KOPT-K1 (cell line): ENCODE measurements around the gene IFNA10.
"Not testable (repeated sequence)": the region's sequence is repeated elsewhere in the genome, so short reads cannot be mapped to it uniquely, and the experiment has no call there.

Experiments used
- H3K27ac ChIP-seq: fragments of 200-600 bp; sonication (generic); 2 replicates; pipeline ENCODE4 v1.5.1; 2016; ENCODE audit warnings: antibody characterized with exemption, mild to moderate bottlenecking, low read depth, low read length; ENCODE audit not compliant: poor library complexity, severe bottlenecking
- H3K36me3 ChIP-seq: fragments of 200-600 bp; sonication (generic); 2 replicates; pipeline ENCODE4 v1.5.1; 2017; ENCODE audit warnings: antibody characterized with exemption, mild to moderate bottlenecking, low read length, moderate library complexity; ENCODE audit not compliant: insufficient read depth
- H3K9me3 ChIP-seq: fragments of 200-600 bp; sonication (generic); 2 replicates; pipeline ENCODE4 v1.5.1; 2017; ENCODE audit warnings: antibody characterized with exemption, low read length, mild to moderate bottlenecking; ENCODE audit not compliant: insufficient read depth, poor library complexity, severe bottlenecking

Gene IFNA10

DNA sequence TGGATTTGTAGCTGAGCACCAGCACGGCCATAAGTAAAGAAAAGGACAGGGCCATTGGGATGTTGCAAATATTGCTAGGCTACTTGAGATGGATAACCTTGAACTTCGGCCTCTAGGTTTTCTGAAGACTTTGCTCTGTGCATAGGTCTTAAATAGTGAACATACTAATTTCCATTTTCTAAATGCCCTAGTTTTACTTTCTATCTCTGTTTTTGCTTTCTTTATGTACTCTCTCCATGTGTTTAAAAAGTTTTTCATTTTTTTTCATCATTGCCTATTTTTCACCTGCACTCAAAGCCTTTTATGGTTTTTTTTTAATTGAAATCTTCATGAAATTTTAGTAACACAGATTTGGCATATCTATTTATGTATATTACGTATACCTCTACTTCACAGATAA lies at the start of gene IFNA10:
Gene IFNA10 (minus strand): TSS at position 101 of the 400 bp plus-strand sequence. CDS start 46 bp downstream, at position 55.
- not testable (repeated sequence) for H3K36me3 ChIP-seq, H3K9me3 ChIP-seq, H3K27ac ChIP-seq

GRCh38 chr9:21255538-21256212 lies 48.7 kb upstream of the IFNA10 start:
- Histone ChIP-seq H3K36me3 (no peaks in the 10 kb centered on the region), H3K9me3 (no peaks in the 10 kb centered on the region), H3K27ac (no peak overlapping the region)

DNA sequence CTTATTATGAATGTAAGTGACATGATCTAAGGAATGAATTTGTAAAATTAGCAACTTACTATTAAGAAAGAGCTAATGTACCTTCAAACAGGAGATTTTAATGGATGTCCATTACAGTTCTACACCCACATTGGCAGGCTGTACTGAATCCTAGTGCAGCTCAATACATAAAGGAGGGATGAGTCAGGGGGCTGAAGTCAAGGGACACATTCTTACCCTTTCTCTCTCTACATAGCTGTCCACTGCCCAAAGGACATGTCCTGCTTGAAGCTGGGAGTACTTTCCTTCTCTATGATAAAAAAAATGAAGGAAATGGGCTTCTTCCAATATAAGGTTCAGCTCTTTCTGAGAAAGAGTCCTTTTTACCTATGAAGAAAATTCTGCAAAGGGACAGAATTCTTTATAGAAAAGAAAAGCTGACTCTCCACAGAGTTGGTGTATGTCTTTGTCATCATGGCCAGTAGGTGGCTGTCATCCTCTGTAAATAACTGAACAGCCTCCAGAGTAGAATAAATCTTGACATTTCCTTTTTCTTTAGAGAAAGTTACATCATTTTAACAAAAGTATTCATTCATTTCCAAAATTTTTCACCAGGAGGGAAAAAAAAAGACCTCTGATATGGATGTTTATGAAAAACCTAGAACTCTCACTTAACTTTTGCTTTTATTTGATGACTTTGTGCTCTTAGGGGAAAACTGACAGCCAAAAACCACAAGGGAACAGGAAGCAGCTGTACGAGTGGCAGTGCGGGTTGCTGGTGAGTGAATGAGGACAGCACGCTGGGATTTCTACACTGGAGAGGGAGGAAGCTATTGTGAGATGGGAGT lies 46.0 kb upstream of the IFNA10 start:
- H3K9me3 ChIP-seq = no peaks in the 10 kb centered on the region
- H3K27ac ChIP-seq = no peak overlapping the region
- no peaks in the 10 kb centered on the region for H3K36me3 ChIP-seq

GRCh38 chr9:21251638-21252037 lies 44.7 kb upstream of the IFNA10 start:
- Histone ChIP-seq H3K36me3 (no peaks in the 10 kb centered on the region), H3K9me3 (no peaks in the 10 kb centered on the region), H3K27ac (no peak overlapping the region)

DNA sequence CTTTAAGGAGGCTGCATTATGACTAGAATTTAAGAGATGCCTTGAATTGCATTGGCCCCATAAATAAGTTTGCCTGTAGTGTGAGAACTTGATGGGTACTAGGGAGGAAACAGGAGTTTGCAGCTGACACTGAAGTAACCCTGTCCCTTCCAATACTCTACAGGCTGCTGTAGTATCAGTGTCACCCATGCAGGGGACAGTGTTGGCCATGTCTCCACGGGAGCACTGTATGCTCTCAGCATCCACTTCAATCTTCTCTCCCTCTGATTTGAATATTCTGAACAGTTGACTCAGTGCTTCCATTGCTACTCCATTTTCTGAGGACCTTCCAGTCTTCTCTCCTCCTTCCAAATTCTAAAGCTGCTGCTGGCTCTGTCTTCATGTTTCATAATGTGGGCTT lies 44.2 kb upstream of the IFNA10 start:
- Histone ChIP-seq H3K36me3 (no peaks in the 10 kb centered on the region), H3K27ac (no peak overlapping the region), H3K9me3 (no peaks in the 10 kb centered on the region)

DNA sequence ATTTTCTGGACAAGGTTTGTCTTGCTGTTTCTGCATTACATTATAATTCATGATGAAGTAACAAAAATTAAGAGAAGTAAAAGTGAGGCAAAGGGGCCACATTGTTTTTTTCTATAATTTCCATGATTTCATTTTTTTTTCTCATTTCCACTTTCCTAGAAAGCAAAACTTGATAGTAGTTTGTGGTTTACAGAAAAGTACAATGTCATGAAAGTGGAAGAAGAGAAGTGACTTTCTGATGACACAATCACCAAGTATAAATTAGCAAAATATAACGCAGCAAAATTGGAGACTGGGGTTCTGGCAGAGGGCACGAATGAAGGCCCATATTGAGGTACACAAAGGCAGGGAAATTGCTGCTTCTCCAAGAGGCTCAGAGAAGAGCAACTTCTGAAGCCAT lies 37.9 kb upstream of the IFNA10 start:
- no peaks in the 10 kb centered on the region for H3K36me3 ChIP-seq
- no peak overlapping the region for H3K27ac ChIP-seq
- H3K9me3 ChIP-seq = no peaks in the 10 kb centered on the region

DNA sequence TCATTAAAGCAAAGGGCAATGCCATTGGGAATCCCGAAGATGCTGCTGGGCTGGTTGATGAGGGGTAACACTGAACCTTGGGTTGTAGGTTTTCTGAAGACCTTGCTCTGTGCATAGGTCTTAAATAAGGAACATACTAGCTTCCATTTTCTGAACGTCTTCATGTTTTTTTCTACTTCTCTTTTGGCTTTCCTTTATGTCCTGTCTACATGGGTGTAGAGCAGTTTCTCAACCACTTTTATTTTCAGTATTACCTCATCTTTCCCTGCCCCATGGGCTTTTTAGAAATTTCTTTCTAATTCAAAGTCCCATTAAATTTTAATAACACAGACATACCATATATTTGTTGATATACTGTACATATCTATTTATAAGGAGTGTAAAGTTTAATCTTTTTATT lies 33.0 kb upstream of the IFNA10 start, which contains the start of gene IFNA14:
Gene IFNA14 (minus strand): TSS at position 95 of the 400 bp plus-strand sequence. CDS start 70 bp downstream, at position 25.
- Histone ChIP-seq H3K36me3 (no peaks in the 10 kb centered on the region), H3K27ac (no peak within 1 kb of the TSS), H3K9me3 (no peaks in the 10 kb centered on the region)

GRCh38 chr9:21236360-21236714 lies 29.4 kb upstream of the IFNA10 start:
- not testable (repeated sequence) for H3K27ac ChIP-seq, H3K9me3 ChIP-seq, H3K36me3 ChIP-seq

DNA sequence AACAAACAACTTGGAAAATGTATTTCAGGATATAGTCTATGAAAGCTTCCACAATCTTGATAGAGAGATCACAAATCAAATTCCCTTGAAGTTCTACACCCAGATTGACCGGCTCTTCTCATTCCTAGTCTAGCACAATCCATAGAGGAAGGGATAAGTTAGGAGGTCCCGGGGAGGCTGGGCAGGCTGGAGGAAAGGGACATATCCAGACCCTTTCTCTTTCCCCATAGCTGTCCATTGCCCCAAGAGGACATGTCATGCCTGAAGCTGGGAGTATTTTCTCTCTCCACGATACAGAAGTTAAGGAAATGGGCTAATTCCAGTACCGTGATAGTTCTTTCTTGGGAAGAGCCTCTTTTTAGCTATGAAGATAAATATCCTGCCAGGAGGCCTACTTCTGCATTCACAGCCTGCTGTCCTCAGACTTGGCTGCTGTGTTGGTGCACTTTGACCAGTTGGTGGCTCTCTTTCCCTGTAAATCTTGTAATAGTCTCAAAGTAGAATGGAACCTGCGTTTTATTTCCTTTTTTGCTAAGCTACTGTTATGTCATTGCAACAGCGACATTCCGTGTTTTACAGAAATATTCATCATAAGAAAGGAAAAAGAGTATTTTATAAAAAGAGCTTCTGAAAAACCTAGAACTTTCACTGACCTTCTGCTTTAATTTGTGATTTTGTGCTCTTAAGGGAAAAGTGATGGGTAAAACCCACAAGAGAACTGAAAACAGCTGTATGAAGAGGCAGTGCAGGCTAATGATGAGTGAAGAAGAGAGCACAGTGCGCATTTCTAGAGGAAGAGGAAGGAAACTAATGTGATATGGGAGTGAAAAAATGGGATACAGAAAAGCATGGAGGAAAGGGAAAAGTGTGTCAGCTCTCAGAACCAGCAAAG lies 28.8 kb upstream of the IFNA10 start:
- H3K27ac ChIP-seq, H3K9me3 ChIP-seq, H3K36me3 ChIP-seq: not testable (repeated sequence)

- no peaks in the 10 kb centered on the region for H3K36me3 ChIP-seq
- no peak overlapping the region for H3K27ac ChIP-seq
- no peaks in the 10 kb centered on the region for H3K9me3 ChIP-seq
These were observed 27.3 kb upstream of the IFNA10 start for GRCh38 chr9:21234153-21234687.

DNA sequence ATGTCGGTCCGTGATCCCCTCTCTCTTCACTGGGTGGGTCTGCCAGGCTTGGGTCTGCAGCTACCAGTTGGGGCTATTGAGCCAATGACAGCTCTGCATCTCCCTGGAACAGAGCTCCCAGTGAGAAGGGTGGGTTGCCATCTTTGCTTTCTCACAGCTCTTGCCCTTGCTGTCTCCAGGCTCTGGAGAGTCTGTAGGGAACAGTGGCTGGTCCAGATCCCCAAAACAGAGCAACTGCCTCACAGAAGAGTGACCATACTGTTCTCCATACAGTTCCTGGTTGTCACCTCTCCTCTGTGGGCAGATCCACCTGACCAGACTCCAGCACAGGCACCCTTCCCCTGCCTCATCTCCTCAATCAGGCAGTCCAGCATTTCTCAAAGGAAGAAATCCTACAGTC lies 26.3 kb upstream of the IFNA10 start:
- no peaks in the 10 kb centered on the region for H3K36me3 ChIP-seq
- no peaks in the 10 kb centered on the region for H3K9me3 ChIP-seq
- no peak overlapping the region for H3K27ac ChIP-seq

DNA sequence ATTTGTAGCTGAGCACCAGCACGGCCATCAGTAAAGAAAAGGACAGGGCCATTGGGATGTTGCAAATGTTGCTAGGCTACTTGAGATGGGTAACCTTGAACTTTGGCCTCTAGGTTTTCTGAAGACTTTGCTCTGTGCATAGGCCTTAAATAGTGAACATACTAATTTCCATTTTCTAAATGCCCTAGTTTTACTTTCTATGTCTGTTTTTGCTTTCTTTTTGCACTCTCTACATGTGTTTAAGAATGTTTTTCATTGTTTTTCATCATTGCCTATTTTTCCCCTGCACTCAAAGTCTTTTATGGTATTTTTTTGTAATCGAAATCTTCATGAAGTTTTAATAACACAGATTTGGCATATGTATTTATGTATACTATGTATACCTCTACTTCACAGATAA lies 21.2 kb upstream of the IFNA10 start, which contains the start of gene IFNA17:
Gene IFNA17 (minus strand): TSS at position 101 of the 400 bp plus-strand sequence. CDS start 49 bp downstream, at position 52.
- Histone ChIP-seq H3K36me3 (no peaks in the 10 kb centered on the region), H3K27ac (no peak within 1 kb of the TSS), H3K9me3 (no peaks in the 10 kb centered on the region)

DNA sequence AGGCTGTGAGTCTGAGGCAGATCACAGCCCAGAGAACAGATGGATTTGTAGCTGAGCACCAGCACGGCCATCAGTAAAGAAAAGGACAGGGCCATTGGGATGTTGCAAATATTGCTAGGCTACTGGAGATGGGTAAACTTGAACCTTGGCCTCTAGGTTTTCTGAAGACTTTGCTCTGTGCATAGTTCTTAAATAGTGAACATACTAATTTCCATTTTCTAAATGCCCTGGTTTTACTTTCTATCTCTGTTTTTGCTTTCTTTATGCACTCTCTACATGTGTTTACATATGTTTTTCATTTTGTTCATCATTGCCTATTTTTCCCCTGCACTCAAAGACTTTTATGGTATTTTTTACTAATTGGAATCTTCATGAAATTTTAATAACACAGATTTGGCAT lies 10.3 kb upstream of the IFNA10 start, which contains the start of gene IFNA16:
Gene IFNA16 (minus strand): TSS at position 101 of the 400 bp plus-strand sequence. CDS start 6 bp downstream, at position 95.
- not testable (repeated sequence) for H3K9me3 ChIP-seq, H3K27ac ChIP-seq, H3K36me3 ChIP-seq

DNA sequence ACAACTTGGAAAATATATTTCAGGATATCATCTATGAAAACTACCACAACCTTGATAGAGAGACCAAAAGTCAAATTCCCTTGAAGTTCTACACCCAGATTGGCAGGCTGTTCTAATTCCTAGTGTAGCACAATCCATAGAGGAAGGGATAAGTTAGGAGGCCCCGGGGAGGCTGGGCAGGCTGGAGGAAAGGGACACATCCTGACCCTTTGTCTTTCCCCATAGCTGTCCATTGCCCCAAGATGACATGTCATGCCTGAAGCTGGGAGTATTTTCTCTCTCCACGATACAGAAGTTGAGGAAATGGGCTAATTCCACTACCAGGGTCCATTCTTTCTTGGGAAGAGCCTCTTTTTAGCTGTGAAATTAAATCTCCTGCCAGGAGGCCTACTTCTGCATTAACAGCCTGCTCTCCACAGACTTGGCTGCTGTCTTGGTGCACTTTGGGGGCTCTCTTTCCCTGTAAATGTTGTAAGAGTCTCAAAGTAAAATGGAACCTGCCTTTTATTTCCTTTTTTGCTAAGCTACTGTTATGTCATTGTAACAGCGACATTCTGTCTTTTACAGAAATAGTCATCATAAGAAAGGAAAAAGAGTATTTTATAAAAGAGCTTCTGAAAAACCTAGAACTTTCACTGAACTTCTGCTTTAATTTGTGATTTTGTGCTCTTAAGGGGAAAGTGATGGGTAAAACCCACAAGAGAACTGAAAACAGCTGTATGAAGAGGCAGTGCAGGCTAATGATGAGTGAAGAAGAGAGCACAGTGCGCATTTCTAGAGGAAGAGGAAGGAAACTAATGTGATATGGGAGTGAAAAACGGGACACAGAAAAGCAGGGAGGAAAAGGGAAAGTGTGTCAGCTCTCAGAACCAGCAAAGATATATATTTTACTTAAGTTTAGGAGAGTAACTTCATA lies 6.7 kb upstream of the IFNA10 start:
- H3K36me3 ChIP-seq, H3K27ac ChIP-seq: not testable (repeated sequence)

More for the DNA sequence above, 6.7 kb upstream of the IFNA10 start:
- H3K9me3 ChIP-seq = not testable (repeated sequence)
